ENCODE data around the gene DIPK1C.

The DIPK1C gene

GRCh38 chr18:74427442-74428112 lies 29.5 kb downstream of the DIPK1C start:
- Histone ChIP-seq H3K9me3 (ENCODE audit: control insufficient read depth, low read length) (no peaks in the 10 kb centered on the region), H3K9ac (ENCODE audit: low read length) (no peak overlapping the region), H3K36me3 (ENCODE audit: control insufficient read depth, insufficient read depth, low read length) (no peaks in the 10 kb centered on the region), H3K27me3 (ENCODE audit: control insufficient read depth, insufficient read depth, low read length) (peaks cover 3% of the 10 kb centered on the region), H3K4me1 (ENCODE audit: control insufficient read depth, insufficient read depth, low read length) (no peaks in the 10 kb centered on the region), H3K4me3 (ENCODE audit: low read length) (no peak overlapping the region)

- Histone ChIP-seq H3K36me3 (ENCODE audit: control insufficient read depth, insufficient read depth, low read length) (no peaks in the 10 kb centered on the region), H3K9ac (ENCODE audit: low read length) (no peak overlapping the region), H3K9me3 (ENCODE audit: control insufficient read depth, low read length) (no peaks in the 10 kb centered on the region), H3K4me1 (ENCODE audit: control insufficient read depth, insufficient read depth, low read length) (no peaks in the 10 kb centered on the region), H3K27me3 (ENCODE audit: control insufficient read depth, insufficient read depth, low read length) (peaks cover 3% of the 10 kb centered on the region), H3K4me3 (ENCODE audit: low read length) (no peak overlapping the region)
Observed at GRCh38 chr18:74425876-74426275, 31.2 kb downstream of the DIPK1C start.

GRCh38 chr18:74425161-74425560 lies 31.9 kb downstream of the DIPK1C start:
- no peaks in the 10 kb centered on the region for H3K36me3 ChIP-seq (ENCODE audit: control insufficient read depth, insufficient read depth, low read length)
- no peak overlapping the region for H3K4me3 ChIP-seq (ENCODE audit: low read length)
- no peaks in the 10 kb centered on the region for H3K9me3 ChIP-seq (ENCODE audit: control insufficient read depth, low read length)
- H3K9ac ChIP-seq (ENCODE audit: low read length): no peak overlapping the region
- H3K27me3 ChIP-seq (ENCODE audit: control insufficient read depth, insufficient read depth, low read length): peaks cover 3% of the 10 kb centered on the region
- no peaks in the 10 kb centered on the region for H3K4me1 ChIP-seq (ENCODE audit: control insufficient read depth, insufficient read depth, low read length)

GRCh38 chr18:74422541-74422940 lies 34.6 kb downstream of the DIPK1C start:
- peaks cover 3% of the 10 kb centered on the region for H3K27me3 ChIP-seq (ENCODE audit: control insufficient read depth, insufficient read depth, low read length)
- no peaks in the 10 kb centered on the region for H3K4me1 ChIP-seq (ENCODE audit: control insufficient read depth, insufficient read depth, low read length)
- no peak overlapping the region for H3K4me3 ChIP-seq (ENCODE audit: low read length)
- no peaks in the 10 kb centered on the region for H3K36me3 ChIP-seq (ENCODE audit: control insufficient read depth, insufficient read depth, low read length)
- no peak overlapping the region for H3K9ac ChIP-seq (ENCODE audit: low read length)
- H3K9me3 ChIP-seq (ENCODE audit: control insufficient read depth, low read length): no peaks in the 10 kb centered on the region

GRCh38 chr18:74420926-74421325 lies 36.2 kb downstream of the DIPK1C start:
- Histone ChIP-seq H3K4me1 (ENCODE audit: control insufficient read depth, insufficient read depth, low read length) (no peaks in the 10 kb centered on the region), H3K27me3 (ENCODE audit: control insufficient read depth, insufficient read depth, low read length) (peaks cover 3% of the 10 kb centered on the region), H3K36me3 (ENCODE audit: control insufficient read depth, insufficient read depth, low read length) (no peaks in the 10 kb centered on the region), H3K9ac (ENCODE audit: low read length) (no peak overlapping the region), H3K4me3 (ENCODE audit: low read length) (no peak overlapping the region), H3K9me3 (ENCODE audit: control insufficient read depth, low read length) (no peaks in the 10 kb centered on the region)

GRCh38 chr18:74420481-74420880 lies 36.6 kb downstream of the DIPK1C start:
- H3K4me1 ChIP-seq (ENCODE audit: control insufficient read depth, insufficient read depth, low read length): no peaks in the 10 kb centered on the region
- H3K4me3 ChIP-seq (ENCODE audit: low read length): no peak overlapping the region
- H3K9ac ChIP-seq (ENCODE audit: low read length): no peak overlapping the region
- peaks cover 3% of the 10 kb centered on the region for H3K27me3 ChIP-seq (ENCODE audit: control insufficient read depth, insufficient read depth, low read length)
- H3K36me3 ChIP-seq (ENCODE audit: control insufficient read depth, insufficient read depth, low read length): no peaks in the 10 kb centered on the region
- H3K9me3 ChIP-seq (ENCODE audit: control insufficient read depth, low read length): no peaks in the 10 kb centered on the region

- no peaks in the 10 kb centered on the region for H3K36me3 ChIP-seq (ENCODE audit: control insufficient read depth, insufficient read depth, low read length)
- peaks cover 3% of the 10 kb centered on the region for H3K27me3 ChIP-seq (ENCODE audit: control insufficient read depth, insufficient read depth, low read length)
- no peak overlapping the region for H3K9ac ChIP-seq (ENCODE audit: low read length)
- no peaks in the 10 kb centered on the region for H3K4me1 ChIP-seq (ENCODE audit: control insufficient read depth, insufficient read depth, low read length)
- no peaks in the 10 kb centered on the region for H3K9me3 ChIP-seq (ENCODE audit: control insufficient read depth, low read length)
- H3K4me3 ChIP-seq (ENCODE audit: low read length): no peak overlapping the region
Observed at GRCh38 chr18:74419761-74420160, 37.3 kb downstream of the DIPK1C start.

GRCh38 chr18:74418023-74418422 lies 39.1 kb downstream of the DIPK1C start:
- no peaks in the 10 kb centered on the region for H3K27me3 ChIP-seq (ENCODE audit: control insufficient read depth, insufficient read depth, low read length)
- no peaks in the 10 kb centered on the region for H3K36me3 ChIP-seq (ENCODE audit: control insufficient read depth, insufficient read depth, low read length)
- H3K4me3 ChIP-seq (ENCODE audit: low read length): no peak overlapping the region
- H3K9ac ChIP-seq (ENCODE audit: low read length): no peak overlapping the region
- H3K9me3 ChIP-seq (ENCODE audit: control insufficient read depth, low read length): no peaks in the 10 kb centered on the region
- no peaks in the 10 kb centered on the region for H3K4me1 ChIP-seq (ENCODE audit: control insufficient read depth, insufficient read depth, low read length)

- no peaks in the 10 kb centered on the region for H3K27me3 ChIP-seq (ENCODE audit: control insufficient read depth, insufficient read depth, low read length)
- no peak overlapping the region for H3K4me3 ChIP-seq (ENCODE audit: low read length)
- H3K9me3 ChIP-seq (ENCODE audit: control insufficient read depth, low read length): no peaks in the 10 kb centered on the region
- H3K9ac ChIP-seq (ENCODE audit: low read length): no peak overlapping the region
- H3K36me3 ChIP-seq (ENCODE audit: control insufficient read depth, insufficient read depth, low read length): no peaks in the 10 kb centered on the region
- H3K4me1 ChIP-seq (ENCODE audit: control insufficient read depth, insufficient read depth, low read length): no peaks in the 10 kb centered on the region
Observed at GRCh38 chr18:74416124-74416523, 41.0 kb downstream of the DIPK1C start.

GRCh38 chr18:74414953-74415515 lies 42.1 kb downstream of the DIPK1C start:
- Histone ChIP-seq H3K9ac (ENCODE audit: low read length) (no peak overlapping the region), H3K27me3 (ENCODE audit: control insufficient read depth, insufficient read depth, low read length) (no peaks in the 10 kb centered on the region), H3K36me3 (ENCODE audit: control insufficient read depth, insufficient read depth, low read length) (no peaks in the 10 kb centered on the region), H3K4me3 (ENCODE audit: low read length) (no peak overlapping the region), H3K9me3 (ENCODE audit: control insufficient read depth, low read length) (no peaks in the 10 kb centered on the region), H3K4me1 (ENCODE audit: control insufficient read depth, insufficient read depth, low read length) (no peaks in the 10 kb centered on the region)

GRCh38 chr18:74413836-74414235 lies 43.3 kb downstream of the DIPK1C start:
- Histone ChIP-seq H3K27me3 (ENCODE audit: control insufficient read depth, insufficient read depth, low read length) (no peaks in the 10 kb centered on the region), H3K36me3 (ENCODE audit: control insufficient read depth, insufficient read depth, low read length) (no peaks in the 10 kb centered on the region), H3K9ac (ENCODE audit: low read length) (no peak overlapping the region), H3K4me1 (ENCODE audit: control insufficient read depth, insufficient read depth, low read length) (no peaks in the 10 kb centered on the region), H3K9me3 (ENCODE audit: control insufficient read depth, low read length) (no peaks in the 10 kb centered on the region), H3K4me3 (ENCODE audit: low read length) (no peak overlapping the region)

- no peak overlapping the region for H3K4me3 ChIP-seq (ENCODE audit: low read length)
- no peaks in the 10 kb centered on the region for H3K9me3 ChIP-seq (ENCODE audit: control insufficient read depth, low read length)
- H3K4me1 ChIP-seq (ENCODE audit: control insufficient read depth, insufficient read depth, low read length): no peaks in the 10 kb centered on the region
- H3K9ac ChIP-seq (ENCODE audit: low read length): no peak overlapping the region
- H3K36me3 ChIP-seq (ENCODE audit: control insufficient read depth, insufficient read depth, low read length): no peaks in the 10 kb centered on the region
- H3K27me3 ChIP-seq (ENCODE audit: control insufficient read depth, insufficient read depth, low read length): no peaks in the 10 kb centered on the region
Observed at GRCh38 chr18:74412116-74412880, 44.8 kb downstream of the DIPK1C start.

Measured in mucosa of stomach (tissue), 1 donor.